Ovary (tissue), 9 donors: Measurements from ENCODE around the gene XPO6. TPM values are rescaled to one million over a fixed set of nuclear protein-coding genes. Genes with fewer than 3 reads are reported as not detected.

ENCODE experiments used
- DNase-seq, 5 donors: peaks; one replicate each; pipeline ENCODE4 v3.0.0-alpha.2; 2019 to 2020
- H3K27ac ChIP-seq, 2 donors: fragments of 200-600 bp; one replicate each; pipeline versions ENCODE4 v1.5.1 to v1.8.0; 2019 to 2022
- H3K27me3 ChIP-seq: fragments of 200-600 bp; one replicate; pipeline ENCODE4 v1.8.0; 2022
- H3K36me3 ChIP-seq: fragments of 200-600 bp; sonication (generic); one replicate; pipeline ENCODE4 v1.5.1; 2019
- H3K4me1 ChIP-seq: one replicate; pipeline ENCODE4 v1.8.1; 2013; ENCODE audit warnings: mild to moderate bottlenecking, moderate library complexity; ENCODE audit not compliant: insufficient read depth
- H3K4me3 ChIP-seq: fragments of 200-600 bp; sonication (generic); one replicate; pipeline ENCODE4 v1.5.1; 2017
- H3K9me3 ChIP-seq, 2 donors: fragments of 200-600 bp in 1 of 2; sonication (generic) in 1 of 2; one replicate each; pipeline versions ENCODE4 v1.5.1 to v1.8.1; 2013 to 2019; ENCODE audit warnings: mild to moderate bottlenecking in 1 of 2, moderate library complexity in 1 of 2
- EP300 ChIP-seq: sonication (generic); formaldehyde crosslinking; IDR thresholded peaks from one replicate; pipeline ENCODE4 v1.6.1; 2017; ENCODE audit warnings: antibody characterized with exemption
- POLR2A ChIP-seq: fragments of 450-650 bp; IDR thresholded peaks from one replicate; pipeline ENCODE4 v1.6.1; 2017; ENCODE audit warnings: antibody characterized with exemption, mild to moderate bottlenecking, moderate library complexity
- WGBS, 3 donors: extraction: QIAGEN DNeasy Blood & Tissue Kit in 1 of 3; methylation state at CpG; one replicate each; pipeline versions ENCODE4 v1.1.5 to v1.1.7; 2013 to 2017; 5-methylcytosine and 5-hydroxymethylcytosine counted together
- intact Hi-C, 4 donors: fragments of 100-400 bp; cut with DNase I; formaldehyde crosslinking; loops; one replicate each; pipeline versions ENCODE4 v1.11.0 to v1.15.1; 2022 to 2023
- polyA plus RNA-seq, 2 donors: library from polyadenylated mRNA; stranded (reverse); fragments of 200-250 nt in 1 of 2; fragments of 350-450 nt in 1 of 2; fragmentation: Illumina TruSeq in 1 of 2; extraction: RNeasy Lipid Tissue Mini Kit (QIAGEN cat#74804) in 1 of 2; gene quantifications; one replicate each; pipeline ENCODE4 v1.2.3, GENCODE V29; 2013 to 2014
- total RNA-seq, 7 donors: library from RNA; depleted of rRNA in 2 of 7; stranded (reverse); fragments of >200 nt in 2 of 7; fragmentation: NEBNext Ultra II Directional in 3 of 7; extraction: Animal tissue kit (Norgen Biotek cat#: 25700) in 3 of 7; gene quantifications; one replicate each; pipeline versions ENCODE4 v1.1.0 to v1.2.4, GENCODE V29; 2016 to 2023
- TF ChIP-seq, protein P1 (sequence below), 3 donors: fragments of 450-650 bp in 2 of 3; fragments of 200-600 bp in 1 of 3; IDR thresholded peaks; one replicate each; pipeline versions ENCODE4 v1.5.1 to v1.8.0; 2016 to 2022; ENCODE audit warnings: antibody characterized with exemption in 3 of 3, mild to moderate bottlenecking in 1 of 3
- donor health status: DM: no; HTN: no; CAD: no; lungs with moderate emphysema.
- donor health status: DM: no; HTN: no; CAD: no.
- donor health status: Bipolar disorder and iron deficiency.
- donor health status: DM: yes; HTN: yes; CAD: no.
- donor health status: DM: no; HTN: no; CAD: no.
- donor health status: DM: yes; HTN: yes; CAD: no.

The XPO6 gene
- total and polyA plus RNA-seq, 9 donors = 30.3 to 98.2 (median 65.0) TPM

DNA sequence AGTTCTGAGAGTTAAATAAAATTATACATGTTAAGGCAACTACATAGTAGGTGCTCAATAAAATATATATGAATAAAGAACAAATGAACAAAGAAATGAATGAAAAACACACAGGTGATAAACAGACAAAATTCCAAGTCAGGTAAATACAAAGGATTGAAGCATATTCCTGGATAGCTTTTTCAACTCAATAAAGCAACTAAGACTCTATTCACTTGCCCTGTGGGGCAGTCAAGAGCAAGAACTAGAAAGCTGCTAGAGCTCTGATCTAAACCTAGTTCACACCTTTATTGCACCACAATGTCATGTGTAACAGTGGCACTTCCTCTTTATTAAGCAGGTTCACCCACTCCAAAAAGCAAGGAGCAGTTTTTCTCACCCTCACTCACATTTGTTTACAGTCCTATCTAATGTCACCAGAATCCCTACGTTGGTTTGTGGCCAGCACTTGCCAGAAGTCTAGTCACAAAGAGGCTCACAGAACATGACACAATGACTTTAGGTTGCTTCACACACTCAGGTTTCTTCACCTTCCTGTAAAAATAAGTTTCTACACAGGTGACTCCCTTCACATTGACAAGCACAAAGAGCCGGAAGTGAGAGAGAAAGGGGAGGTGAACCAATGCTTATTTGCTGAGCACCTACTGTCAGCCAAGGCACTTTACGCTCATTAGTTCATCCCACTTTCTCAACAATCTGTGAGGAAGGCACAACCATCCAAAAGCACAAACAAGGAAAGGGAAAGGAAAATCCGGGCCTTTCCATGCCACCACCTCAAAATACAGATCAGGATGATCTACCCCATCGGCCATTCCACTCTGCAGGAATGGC lies 70.8 kb downstream of the XPO6 start:
- no peak overlapping the region for H3K27ac ChIP-seq
- H3K27me3 ChIP-seq = no peaks in the 10 kb centered on the region
- H3K36me3 ChIP-seq = no peaks in the 10 kb centered on the region
- intact Hi-C loops = no loop called here
- no peaks in the 10 kb centered on the region for H3K4me1 ChIP-seq
- no peak for DNase-seq
- H3K9me3 ChIP-seq = no peaks in the 10 kb centered on the region
- TF ChIP-seq, protein P1, sequence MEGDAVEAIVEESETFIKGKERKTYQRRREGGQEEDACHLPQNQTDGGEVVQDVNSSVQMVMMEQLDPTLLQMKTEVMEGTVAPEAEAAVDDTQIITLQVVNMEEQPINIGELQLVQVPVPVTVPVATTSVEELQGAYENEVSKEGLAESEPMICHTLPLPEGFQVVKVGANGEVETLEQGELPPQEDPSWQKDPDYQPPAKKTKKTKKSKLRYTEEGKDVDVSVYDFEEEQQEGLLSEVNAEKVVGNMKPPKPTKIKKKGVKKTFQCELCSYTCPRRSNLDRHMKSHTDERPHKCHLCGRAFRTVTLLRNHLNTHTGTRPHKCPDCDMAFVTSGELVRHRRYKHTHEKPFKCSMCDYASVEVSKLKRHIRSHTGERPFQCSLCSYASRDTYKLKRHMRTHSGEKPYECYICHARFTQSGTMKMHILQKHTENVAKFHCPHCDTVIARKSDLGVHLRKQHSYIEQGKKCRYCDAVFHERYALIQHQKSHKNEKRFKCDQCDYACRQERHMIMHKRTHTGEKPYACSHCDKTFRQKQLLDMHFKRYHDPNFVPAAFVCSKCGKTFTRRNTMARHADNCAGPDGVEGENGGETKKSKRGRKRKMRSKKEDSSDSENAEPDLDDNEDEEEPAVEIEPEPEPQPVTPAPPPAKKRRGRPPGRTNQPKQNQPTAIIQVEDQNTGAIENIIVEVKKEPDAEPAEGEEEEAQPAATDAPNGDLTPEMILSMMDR (IDR thresholded peaks at IDR 0.05) = no peak
- TF ChIP-seq POLR2A = no peak
- TF ChIP-seq EP300 = no peak
- 81 to 89% (median 84%) methylated on average over 5 of the region's 5 CpGs for WGBS, 3 donors
- no peak overlapping the region for H3K4me3 ChIP-seq

DNA sequence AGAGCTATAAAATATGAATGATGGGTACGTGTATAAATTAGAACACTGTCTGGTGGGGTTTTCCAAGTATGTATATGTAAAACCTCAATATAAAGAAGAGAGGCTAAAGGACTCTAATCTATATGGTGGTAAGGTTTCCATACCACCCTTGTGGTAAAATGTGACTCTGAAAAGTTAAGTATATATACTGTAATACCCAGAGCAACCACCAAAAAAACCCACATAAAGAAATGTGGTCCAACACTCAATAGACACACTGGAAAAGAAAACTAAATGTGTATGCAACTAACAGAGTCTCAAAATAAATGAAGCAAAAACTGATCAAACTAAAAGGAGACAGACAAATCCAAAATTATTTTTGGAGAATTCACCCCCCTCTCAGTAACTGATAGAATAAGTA lies 72.2 kb downstream of the XPO6 start:
- Histone ChIP-seq H3K4me3 (no peak overlapping the region), H3K9me3 (no peaks in the 10 kb centered on the region), H3K4me1 (no peaks in the 10 kb centered on the region), H3K27me3 (no peaks in the 10 kb centered on the region), H3K36me3 (no peaks in the 10 kb centered on the region), H3K27ac (no peak overlapping the region)
- intact Hi-C loops = no loop called here
- TF ChIP-seq, protein P1 (IDR thresholded peaks at IDR 0.05) = no peak
- TF ChIP-seq EP300 = no peak
- no peak for TF ChIP-seq POLR2A
- no peak for DNase-seq
- WGBS, 3 donors = 91 to 98% (median 94%) methylated on average over 1 of the region's 1 CpG

DNA sequence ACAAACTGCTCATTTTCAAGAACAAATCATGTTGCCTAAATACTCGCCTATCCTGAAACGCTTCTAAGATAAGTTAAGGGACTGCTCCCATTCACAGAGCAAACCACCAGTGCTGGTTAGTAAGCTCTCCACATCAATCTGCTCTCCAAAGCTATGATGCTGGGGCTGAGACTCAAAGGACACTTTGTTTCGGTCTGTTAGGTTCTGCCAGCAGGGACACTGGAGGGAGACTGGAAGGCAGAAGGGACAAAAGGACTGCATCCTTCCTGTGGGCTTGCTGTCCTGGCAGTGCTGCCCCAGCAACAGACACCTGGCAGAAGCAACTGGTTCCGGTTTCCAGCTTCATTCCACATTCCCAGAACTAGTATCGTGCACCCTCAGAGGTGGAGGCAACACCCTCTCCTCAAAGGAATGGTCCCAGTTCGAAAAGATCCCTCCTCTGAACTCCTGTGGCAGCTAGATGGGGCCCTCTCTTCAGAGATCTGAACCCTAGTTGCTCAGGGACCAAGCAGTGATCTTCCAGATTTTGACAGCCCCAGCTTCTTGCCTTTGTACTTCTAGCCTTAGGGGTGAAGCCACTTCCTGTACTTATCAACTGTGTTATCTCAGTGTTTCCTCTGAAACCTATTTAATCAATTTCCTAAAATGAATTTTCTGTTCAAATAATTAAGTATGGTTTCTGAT lies 74.9 kb downstream of the XPO6 start:
- no peak overlapping the region for H3K4me3 ChIP-seq
- intact Hi-C loops = no loop called here
- 92 to 94% (median 92%) methylated on average over 6 of the region's 6 CpGs for WGBS, 3 donors
- no peak for TF ChIP-seq EP300
- TF ChIP-seq, protein P1 (IDR thresholded peaks at IDR 0.05) = no peak
- DNase-seq = no peak
- H3K4me1 ChIP-seq = no peaks in the 10 kb centered on the region
- H3K27me3 ChIP-seq = no peaks in the 10 kb centered on the region
- no peaks in the 10 kb centered on the region for H3K36me3 ChIP-seq
- no peak overlapping the region for H3K27ac ChIP-seq
- H3K9me3 ChIP-seq = no peaks in the 10 kb centered on the region

DNA sequence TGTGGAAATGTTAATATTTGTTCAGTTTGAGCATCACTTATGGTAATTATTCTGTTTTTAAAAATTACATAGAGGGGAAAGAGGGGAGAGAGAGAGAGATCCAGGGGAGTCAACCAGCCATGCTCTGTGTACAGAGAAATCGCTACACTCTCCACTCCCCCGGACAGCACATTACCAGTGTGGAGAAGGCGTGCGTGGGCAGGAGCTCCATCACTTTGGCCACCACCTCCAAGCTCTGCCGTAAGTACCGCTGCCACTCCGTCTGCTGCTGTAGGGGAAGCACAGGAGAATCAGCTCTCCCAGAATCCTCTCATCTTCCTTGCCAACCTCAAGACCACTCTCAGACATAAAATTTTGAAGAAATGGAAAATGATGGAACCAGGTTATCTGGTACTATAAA lies 78.1 kb downstream of the XPO6 start:
- H3K4me1 ChIP-seq = peaks cover 9% of the 10 kb centered on the region
- WGBS, 3 donors = 68 to 77% (median 75%) methylated on average over 7 of the region's 7 CpGs
- no peaks in the 10 kb centered on the region for H3K9me3 ChIP-seq
- TF ChIP-seq POLR2A (no peak), EP300 (no peak)
- TF ChIP-seq, protein P1 (IDR thresholded peaks at IDR 0.05) = no peak
- H3K36me3 ChIP-seq = no peaks in the 10 kb centered on the region
- H3K27me3 ChIP-seq = no peaks in the 10 kb centered on the region
- H3K27ac ChIP-seq = no peak overlapping the region
- no peak for DNase-seq
- intact Hi-C loops = no loop called here
- H3K4me3 ChIP-seq = no peak overlapping the region
